ENCODE results near the gene NRSN2. TPM values are rescaled to one million over a fixed set of nuclear protein-coding genes. Genes with fewer than 3 reads are reported as not detected.

The NRSN2 gene
- total and polyA plus RNA-seq, 8 donors, result 31.9 to 41.5 (median 37.1) TPM

DNA sequence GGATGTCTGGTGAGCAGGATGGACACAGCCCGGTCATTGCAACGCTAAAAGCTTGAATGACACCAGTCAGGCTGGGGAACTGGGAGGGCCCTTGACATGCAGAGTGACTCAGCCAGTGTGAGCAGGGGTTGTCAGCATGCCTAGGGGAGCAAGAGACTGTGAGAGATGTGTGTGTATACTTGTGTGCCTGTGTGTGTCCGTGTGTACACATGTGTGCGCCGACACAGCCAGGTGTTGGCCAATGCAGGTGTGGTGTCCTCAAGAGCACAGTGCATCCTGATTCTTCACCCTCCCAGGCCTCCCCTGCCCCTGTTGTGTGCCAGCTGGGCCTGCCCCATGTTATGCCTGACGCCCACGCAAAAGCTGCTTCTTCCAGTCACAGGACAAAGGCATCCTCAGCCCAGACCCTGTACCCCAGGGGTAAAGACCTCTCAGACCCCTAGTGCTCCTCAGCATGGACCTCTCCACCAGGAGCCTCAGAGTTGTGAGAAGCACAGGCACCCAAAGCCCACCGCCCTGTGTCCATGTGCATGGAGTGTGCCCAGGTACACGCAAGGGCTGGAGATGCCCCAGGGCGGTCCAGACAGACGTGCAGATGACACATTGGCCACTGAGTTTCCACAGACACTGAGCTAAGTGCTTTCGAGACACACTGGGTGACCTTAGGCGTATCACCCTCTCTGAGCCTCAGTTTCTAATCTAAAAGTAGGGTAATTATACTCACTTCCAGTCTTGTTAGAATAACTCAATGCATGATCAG, 16.6 kb downstream of the NRSN2 start:
- H3K4me3 ChIP-seq, result no peak overlapping the region
- H3K27ac ChIP-seq, result no peak overlapping the region
- intact Hi-C loops (cut with DNase I), result no loop called here
- DNase-seq (peak in 1 of 4 donors; percentile 47), ATAC-seq (peak; percentile 46)
- H3K9me3 ChIP-seq, result no peaks in the 10 kb centered on the region
- no peaks in the 10 kb centered on the region for H3K36me3 ChIP-seq
- TF ChIP-seq, protein P1, sequence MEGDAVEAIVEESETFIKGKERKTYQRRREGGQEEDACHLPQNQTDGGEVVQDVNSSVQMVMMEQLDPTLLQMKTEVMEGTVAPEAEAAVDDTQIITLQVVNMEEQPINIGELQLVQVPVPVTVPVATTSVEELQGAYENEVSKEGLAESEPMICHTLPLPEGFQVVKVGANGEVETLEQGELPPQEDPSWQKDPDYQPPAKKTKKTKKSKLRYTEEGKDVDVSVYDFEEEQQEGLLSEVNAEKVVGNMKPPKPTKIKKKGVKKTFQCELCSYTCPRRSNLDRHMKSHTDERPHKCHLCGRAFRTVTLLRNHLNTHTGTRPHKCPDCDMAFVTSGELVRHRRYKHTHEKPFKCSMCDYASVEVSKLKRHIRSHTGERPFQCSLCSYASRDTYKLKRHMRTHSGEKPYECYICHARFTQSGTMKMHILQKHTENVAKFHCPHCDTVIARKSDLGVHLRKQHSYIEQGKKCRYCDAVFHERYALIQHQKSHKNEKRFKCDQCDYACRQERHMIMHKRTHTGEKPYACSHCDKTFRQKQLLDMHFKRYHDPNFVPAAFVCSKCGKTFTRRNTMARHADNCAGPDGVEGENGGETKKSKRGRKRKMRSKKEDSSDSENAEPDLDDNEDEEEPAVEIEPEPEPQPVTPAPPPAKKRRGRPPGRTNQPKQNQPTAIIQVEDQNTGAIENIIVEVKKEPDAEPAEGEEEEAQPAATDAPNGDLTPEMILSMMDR (IDR thresholded peaks at IDR 0.05), result no peak
- no peaks in the 10 kb centered on the region for H3K27me3 ChIP-seq
- H3K4me1 ChIP-seq, result peaks cover 0 to 33% of the 10 kb centered on the region in 2 donors

DNA sequence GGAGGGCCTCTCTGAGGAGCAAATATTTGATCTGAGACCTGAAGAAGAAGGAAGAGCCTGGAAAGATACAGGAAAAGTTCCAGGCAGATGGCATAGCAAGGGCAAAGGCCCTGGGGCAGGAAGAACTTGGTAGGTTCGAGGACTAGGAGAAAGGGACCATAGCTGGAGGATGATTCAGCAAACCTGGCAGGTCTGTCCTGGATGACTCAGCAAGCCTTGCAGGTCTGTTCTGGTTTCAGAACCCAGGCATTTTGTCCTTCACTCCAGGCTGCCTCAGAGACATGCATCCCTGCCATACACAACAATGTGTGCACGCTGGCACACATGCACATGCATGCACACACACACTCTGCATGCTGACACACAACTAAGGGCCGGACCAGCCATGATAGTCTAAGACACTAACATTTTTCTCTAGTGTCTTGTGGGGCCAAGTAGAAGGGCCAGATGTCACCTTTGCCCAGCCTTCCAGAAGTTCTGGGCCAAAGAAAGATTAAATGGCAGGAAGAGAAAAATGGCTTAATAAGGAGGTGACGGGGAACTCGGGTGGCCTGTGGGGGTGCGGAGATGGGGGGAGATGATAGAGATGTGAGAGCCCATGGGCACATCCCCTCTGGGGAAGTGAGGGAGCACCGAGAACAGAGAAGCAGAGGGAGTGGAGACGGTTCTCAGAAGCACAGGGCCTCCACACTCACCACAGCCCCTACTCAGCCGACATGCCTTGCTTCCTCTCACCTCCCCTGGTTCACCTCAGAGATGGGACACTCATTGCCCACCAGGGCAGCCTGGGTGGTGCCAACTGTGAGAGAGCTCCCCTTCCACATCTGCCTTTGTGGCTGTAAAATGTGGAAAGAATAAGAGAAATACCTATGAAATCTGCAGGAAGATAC, 18.2 kb downstream of the NRSN2 start:
- no peaks in the 10 kb centered on the region for H3K9me3 ChIP-seq
- DNase-seq, result no peak
- H3K4me3 ChIP-seq, result no peak overlapping the region
- no peak overlapping the region for H3K27ac ChIP-seq
- H3K27me3 ChIP-seq, result no peaks in the 10 kb centered on the region
- H3K36me3 ChIP-seq, result no peaks in the 10 kb centered on the region
- intact Hi-C loops (cut with DNase I), result no loop called here
- H3K4me1 ChIP-seq, result peaks cover 0 to 31% of the 10 kb centered on the region in 2 donors
- TF ChIP-seq, protein P1 (IDR thresholded peaks at IDR 0.05), result no peak
- no peak for ATAC-seq

DNA sequence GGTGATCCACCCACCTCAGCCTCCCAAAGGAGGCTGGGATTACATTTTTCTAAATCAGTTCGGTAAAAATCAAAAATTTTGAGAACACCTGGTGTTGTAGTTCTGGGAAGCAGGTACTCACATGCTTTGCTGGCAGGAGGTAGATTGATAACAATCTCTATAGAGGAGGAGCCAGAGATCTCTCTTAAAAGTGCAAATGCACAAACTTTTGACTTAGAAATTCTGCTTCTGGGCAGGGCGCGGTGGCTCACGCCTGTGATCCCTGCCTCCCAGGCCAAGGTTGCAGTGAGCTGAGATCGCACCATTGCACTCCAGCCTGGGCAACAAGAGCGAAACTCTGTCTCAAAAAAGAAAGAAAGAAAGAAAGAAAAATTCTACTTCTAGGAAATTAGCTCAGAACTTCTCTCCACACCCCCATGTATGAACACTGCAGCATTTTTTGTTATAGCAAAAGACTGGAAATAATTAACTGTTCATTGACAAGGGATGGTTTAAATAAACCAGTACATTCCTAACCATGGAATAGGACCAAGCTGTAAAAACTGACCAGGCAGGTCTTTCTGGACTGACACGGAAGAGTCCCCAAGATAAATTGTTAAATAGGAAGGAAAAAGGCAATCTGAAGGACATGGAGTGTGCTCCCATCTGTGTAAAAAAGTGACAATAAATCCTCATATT, 19.3 kb downstream of the NRSN2 start:
- no peaks in the 10 kb centered on the region for H3K36me3 ChIP-seq
- no peaks in the 10 kb centered on the region for H3K9me3 ChIP-seq
- peak overlapping the region in 1 of 2 donors; percentile 7 for H3K27ac ChIP-seq
- ATAC-seq (no peak), DNase-seq (no peak)
- TF ChIP-seq, protein P1 (IDR thresholded peaks at IDR 0.05), result no peak
- no peaks in the 10 kb centered on the region for H3K27me3 ChIP-seq
- intact Hi-C loops (cut with DNase I), result no loop called here
- H3K4me3 ChIP-seq, result no peak overlapping the region
- H3K4me1 ChIP-seq, result peaks cover 7 to 39% of the 10 kb centered on the region in 2 donors

DNA sequence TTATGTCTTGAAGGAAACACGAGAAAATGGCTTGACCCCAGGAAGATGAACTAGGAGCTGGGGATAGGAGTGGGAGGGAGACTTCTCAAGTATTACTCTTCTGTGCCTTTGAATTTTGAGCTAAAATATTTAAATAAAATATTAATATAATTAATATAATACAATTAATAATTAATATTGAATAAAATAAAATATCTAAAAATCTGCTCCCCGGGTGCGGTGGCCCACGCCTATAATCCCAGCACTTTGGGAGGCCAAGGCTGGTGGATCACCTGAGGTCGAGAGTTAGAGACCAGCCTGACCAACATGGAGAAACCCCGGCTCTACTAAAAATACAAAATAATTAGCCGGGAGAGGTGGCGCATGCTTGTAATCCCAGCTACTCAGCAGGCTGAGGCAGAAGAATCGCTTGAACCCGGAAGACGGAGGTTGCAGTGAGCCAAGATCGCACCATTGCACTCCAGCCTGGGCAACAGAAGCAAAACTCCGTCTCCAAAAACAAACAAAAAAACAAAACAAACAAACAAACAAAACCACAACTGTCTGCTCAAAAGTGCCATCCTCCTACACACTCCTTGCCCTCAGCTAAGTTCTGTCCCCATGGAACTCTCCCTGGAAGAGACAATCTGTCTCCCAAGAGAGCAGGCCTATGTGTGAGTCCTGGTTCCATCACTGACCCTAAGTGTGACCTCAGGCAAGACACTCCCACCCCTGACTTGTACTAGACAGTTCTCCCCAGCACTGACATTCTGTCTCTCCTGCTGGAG, 20.0 kb downstream of the NRSN2 start:
- H3K27ac ChIP-seq, result no peak overlapping the region
- TF ChIP-seq, protein P1 (IDR thresholded peaks at IDR 0.05), result no peak
- no peaks in the 10 kb centered on the region for H3K36me3 ChIP-seq
- intact Hi-C loops (cut with DNase I), result no loop called here
- peaks cover 13 to 46% of the 10 kb centered on the region in 2 donors for H3K4me1 ChIP-seq
- ATAC-seq, result no peak
- no peak for DNase-seq
- no peaks in the 10 kb centered on the region for H3K27me3 ChIP-seq
- H3K9me3 ChIP-seq, result no peaks in the 10 kb centered on the region
- no peak overlapping the region for H3K4me3 ChIP-seq

Data from left lung (tissue), 10 donors.